Colonic mucosa (tissue), 4 donors: Measurements from ENCODE around the gene CHST9. TPM values are rescaled to one million over a fixed set of nuclear protein-coding genes. Genes with fewer than 3 reads are reported as not detected.
"Not testable (repeated sequence)": the region's sequence is repeated elsewhere in the genome, so short reads cannot be mapped to it uniquely, and the experiment has no call there.

Experiments used
- DNase-seq: peaks from one replicate; pipeline ENCODE4 v3.0.0-alpha.2; 2020
- H3K27ac ChIP-seq: fragments of 200-600 bp; one replicate; pipeline ENCODE4 v1.8.0; 2021
- H3K27me3 ChIP-seq: fragments of 200-600 bp; one replicate; pipeline ENCODE4 v1.8.0; 2021
- H3K36me3 ChIP-seq: fragments of 200-600 bp; one replicate; pipeline ENCODE4 v1.8.0; 2021
- H3K4me1 ChIP-seq: fragments of 200-600 bp; one replicate; pipeline ENCODE4 v1.8.0; 2021; ENCODE audit warnings: mild to moderate bottlenecking
- H3K4me3 ChIP-seq: fragments of 200-600 bp; one replicate; pipeline ENCODE4 v1.8.0; 2021
- H3K9ac ChIP-seq, 2 donors: one replicate each; pipeline ENCODE4 v1.7.0; 2013; ENCODE audit warnings: control low read depth in 2 of 2, low read depth in 2 of 2, low read length in 2 of 2
- H3K9me3 ChIP-seq: fragments of 200-600 bp; one replicate; pipeline ENCODE4 v1.8.0; 2021
- intact Hi-C: fragments of 100-400 bp; cut with DNase I; formaldehyde crosslinking; loops from one replicate; pipeline ENCODE4 v1.14.1; 2022
- total RNA-seq, 2 donors: library from RNA; stranded (reverse); fragmentation: NEBNext Ultra II Directional in 1 of 2; extraction: Animal tissue kit (Norgen Biotek cat#: 25700) in 1 of 2; gene quantifications; one replicate each; pipeline ENCODE4 v1.2.1, GENCODE V29; 2021
- TF ChIP-seq, protein P1 (sequence below): fragments of 200-600 bp; IDR thresholded peaks from one replicate; pipeline ENCODE4 v1.8.0; 2022; ENCODE audit warnings: antibody characterized with exemption, mild to moderate bottlenecking
- donor health status: healthy.
- donor health status: DM: no; HTN: no; CAD: no.
- donor health status: DM: no; HTN: no; CAD: no.

The CHST9 gene
- total RNA-seq, 2 donors from 2014 or later: 0.05 to 0.32 TPM

DNA sequence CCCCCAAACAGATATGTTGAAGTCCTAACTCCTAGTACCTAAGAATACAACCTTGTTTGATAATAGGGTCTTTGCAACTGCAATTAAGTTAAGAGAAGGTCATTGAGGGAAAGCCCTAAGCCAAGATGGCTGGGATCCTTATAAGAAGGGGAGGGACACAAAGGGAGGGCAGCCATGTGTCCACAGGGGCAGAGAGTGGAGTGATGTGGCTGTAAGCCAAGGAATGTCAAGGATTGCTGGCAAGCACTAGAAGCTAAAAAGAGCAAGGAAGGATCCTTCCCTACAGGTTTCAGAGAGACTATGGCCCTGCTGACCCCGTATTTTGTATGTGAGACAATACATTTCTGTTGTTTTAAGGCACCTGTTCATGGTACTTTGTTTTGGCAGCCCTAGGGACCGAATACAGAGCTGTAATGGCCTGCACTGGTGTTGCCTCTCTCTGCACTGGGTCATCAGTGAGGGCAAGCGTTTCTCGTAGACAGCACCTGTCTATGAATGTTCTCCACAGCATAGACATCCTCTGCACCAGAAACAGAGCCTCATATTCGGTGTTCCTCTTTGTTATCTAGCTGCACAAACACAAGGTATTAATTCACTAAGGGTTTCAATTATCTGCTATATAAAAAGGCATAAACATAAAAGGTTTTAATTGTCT, 244.2 kb downstream of the CHST9 start:
- no peaks in the 10 kb centered on the region for H3K27me3 ChIP-seq
- intact Hi-C loops: no loop called here
- TF ChIP-seq, protein P1, sequence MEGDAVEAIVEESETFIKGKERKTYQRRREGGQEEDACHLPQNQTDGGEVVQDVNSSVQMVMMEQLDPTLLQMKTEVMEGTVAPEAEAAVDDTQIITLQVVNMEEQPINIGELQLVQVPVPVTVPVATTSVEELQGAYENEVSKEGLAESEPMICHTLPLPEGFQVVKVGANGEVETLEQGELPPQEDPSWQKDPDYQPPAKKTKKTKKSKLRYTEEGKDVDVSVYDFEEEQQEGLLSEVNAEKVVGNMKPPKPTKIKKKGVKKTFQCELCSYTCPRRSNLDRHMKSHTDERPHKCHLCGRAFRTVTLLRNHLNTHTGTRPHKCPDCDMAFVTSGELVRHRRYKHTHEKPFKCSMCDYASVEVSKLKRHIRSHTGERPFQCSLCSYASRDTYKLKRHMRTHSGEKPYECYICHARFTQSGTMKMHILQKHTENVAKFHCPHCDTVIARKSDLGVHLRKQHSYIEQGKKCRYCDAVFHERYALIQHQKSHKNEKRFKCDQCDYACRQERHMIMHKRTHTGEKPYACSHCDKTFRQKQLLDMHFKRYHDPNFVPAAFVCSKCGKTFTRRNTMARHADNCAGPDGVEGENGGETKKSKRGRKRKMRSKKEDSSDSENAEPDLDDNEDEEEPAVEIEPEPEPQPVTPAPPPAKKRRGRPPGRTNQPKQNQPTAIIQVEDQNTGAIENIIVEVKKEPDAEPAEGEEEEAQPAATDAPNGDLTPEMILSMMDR: no peak
- H3K9me3 ChIP-seq: no peaks in the 10 kb centered on the region
- no peak overlapping the region for H3K4me3 ChIP-seq
- no peaks in the 10 kb centered on the region for H3K4me1 ChIP-seq
- no peak overlapping the region for H3K9ac ChIP-seq
- H3K27ac ChIP-seq: no peak overlapping the region
- DNase-seq: no peak
- H3K36me3 ChIP-seq: no peaks in the 10 kb centered on the region

DNA sequence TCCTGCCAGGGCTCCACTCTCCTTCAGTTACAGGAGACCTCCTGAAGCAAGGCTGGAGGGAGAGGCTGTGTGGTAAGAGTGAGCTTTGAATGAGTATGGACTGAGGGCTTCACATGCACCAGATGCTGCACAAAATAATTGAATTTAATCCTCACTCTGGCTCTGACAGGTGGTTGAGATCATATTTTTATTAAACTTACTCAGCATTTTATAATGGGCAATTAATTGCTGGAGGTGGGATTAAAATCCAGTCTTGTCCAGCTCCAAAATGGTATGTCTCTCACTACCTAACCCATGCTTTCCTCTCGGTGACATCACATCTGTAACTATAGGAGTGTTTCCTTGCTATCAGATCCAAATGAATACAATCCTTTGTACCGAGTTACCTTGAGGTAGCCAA, 253.4 kb downstream of the CHST9 start:
- Histone ChIP-seq H3K27ac (no peak overlapping the region), H3K9me3 (no peaks in the 10 kb centered on the region), H3K36me3 (no peaks in the 10 kb centered on the region), H3K4me1 (no peaks in the 10 kb centered on the region), H3K9ac (no peak overlapping the region), H3K4me3 (no peak overlapping the region), H3K27me3 (no peaks in the 10 kb centered on the region)
- DNase-seq: no peak
- TF ChIP-seq, protein P1: no peak
- intact Hi-C loops: no loop called here

DNA sequence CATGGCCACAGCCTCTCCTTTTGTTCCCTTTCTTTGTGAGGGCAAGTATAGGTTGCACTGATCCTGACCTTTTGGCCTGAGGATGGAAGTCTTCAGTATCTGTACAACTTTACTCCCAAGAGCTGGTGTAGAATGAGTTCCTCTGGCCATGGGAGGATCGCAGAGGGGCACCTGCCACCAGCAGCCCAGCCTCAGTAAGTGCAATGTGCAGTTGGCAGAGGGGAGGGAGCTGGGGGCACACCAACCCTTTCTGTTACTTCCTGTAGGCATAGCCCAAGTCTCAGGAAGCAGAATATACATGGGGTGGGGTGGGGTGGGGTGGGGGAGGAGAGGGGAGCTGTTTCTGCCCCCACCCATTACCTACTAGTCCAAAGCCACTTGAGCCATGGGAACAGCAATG, 254.5 kb downstream of the CHST9 start:
- intact Hi-C loops: no loop called here
- Histone ChIP-seq H3K27me3 (no peaks in the 10 kb centered on the region), H3K4me1 (no peaks in the 10 kb centered on the region), H3K9ac (no peak overlapping the region), H3K27ac (no peak overlapping the region), H3K4me3 (no peak overlapping the region), H3K9me3 (no peaks in the 10 kb centered on the region), H3K36me3 (no peaks in the 10 kb centered on the region)
- TF ChIP-seq, protein P1: no peak
- DNase-seq: no peak

DNA sequence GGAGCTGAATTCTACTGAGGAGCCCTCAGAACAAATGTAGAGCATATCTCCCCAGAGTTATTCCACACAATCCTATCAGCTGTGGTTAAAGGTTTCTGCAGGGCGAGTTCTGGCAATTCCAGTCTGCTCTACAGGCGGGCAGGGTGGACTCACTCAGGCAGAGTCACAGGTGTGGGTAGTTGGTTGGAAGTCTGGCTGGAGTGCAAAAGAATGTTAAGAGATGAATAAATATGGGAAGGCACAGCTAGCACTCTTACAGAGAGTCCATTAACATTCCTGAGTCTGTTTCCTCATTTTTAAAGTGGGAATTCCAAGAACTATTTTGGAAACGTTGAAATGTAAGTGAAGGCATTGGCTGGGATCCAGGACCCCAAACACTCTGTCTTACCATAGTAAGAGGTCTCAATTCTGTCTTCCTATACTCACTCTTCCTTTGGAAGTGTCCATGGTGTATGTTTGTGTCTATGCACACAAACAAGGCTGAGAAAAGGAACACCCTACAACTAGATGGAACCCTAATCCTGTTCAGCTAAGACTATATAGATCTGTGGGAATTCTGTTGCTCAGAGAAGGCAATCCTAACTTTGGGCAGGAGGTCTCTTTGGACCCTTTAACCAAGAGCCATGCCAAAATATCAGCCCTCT, 256.3 kb downstream of the CHST9 start:
- Histone ChIP-seq H3K4me3 (no peak overlapping the region), H3K27ac (no peak overlapping the region), H3K9me3 (no peaks in the 10 kb centered on the region), H3K9ac (no peak overlapping the region), H3K36me3 (no peaks in the 10 kb centered on the region), H3K4me1 (no peaks in the 10 kb centered on the region), H3K27me3 (no peaks in the 10 kb centered on the region)
- TF ChIP-seq, protein P1: no peak
- intact Hi-C loops: no loop called here
- no peak for DNase-seq

DNA sequence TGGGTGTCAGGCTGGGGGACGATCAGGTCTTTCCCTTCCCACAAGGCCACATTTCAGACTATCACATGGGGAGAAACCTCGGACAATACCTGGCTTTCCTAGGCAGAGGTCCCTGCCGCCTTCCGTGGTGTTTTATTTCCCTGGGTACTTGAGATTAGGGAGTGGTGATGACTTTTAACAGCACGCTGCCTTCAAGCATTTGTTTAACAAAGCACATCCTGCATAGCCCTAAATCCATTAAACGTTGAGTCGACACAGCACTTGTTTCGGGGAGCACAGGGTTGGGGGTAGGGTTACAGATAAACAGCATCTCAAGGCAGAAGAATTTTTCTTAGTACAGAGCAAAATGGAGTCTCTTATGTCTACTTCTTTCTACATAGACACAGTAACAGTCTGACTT, 257.3 kb downstream of the CHST9 start:
- DNase-seq, H3K36me3 ChIP-seq, H3K27me3 ChIP-seq, H3K9ac ChIP-seq, H3K9me3 ChIP-seq, H3K27ac ChIP-seq, H3K4me1 ChIP-seq, H3K4me3 ChIP-seq, intact Hi-C loops: not testable (repeated sequence)

DNA sequence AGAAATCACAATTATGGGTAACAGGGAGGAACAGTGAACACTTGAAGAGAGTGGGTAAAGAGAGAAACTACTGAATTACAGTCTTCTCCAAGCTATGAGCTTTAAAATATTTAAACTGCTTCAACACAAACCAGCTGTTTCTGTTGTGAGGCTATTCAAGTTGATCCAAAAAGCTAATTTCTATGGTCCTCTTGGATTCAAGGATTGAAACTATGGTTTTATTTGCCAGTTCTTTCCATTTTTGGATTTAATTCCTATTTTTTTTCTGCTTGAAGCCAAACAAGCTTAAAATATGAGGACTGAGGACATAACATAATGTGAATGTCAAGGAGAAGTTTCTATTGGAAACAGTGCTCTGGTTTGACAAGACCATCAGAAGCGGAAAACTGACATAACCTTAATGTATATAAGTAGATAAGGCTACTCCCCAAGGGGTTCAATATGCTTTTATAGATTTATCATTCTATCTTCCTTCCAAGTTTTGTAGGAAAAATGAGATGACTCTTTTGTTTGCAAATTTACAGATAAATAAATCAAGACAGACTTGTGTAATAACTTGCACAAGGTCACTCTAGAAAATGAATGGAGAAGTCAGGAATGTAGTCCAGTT, 258.9 kb downstream of the CHST9 start:
- Histone ChIP-seq H3K27ac (no peak overlapping the region), H3K4me3 (no peak overlapping the region), H3K9ac (no peak overlapping the region), H3K27me3 (no peaks in the 10 kb centered on the region), H3K36me3 (no peaks in the 10 kb centered on the region), H3K9me3 (no peaks in the 10 kb centered on the region), H3K4me1 (no peaks in the 10 kb centered on the region)
- intact Hi-C loops: no loop called here
- no peak for DNase-seq
- TF ChIP-seq, protein P1: no peak
